Anterior cingulate cortex (tissue), 58 donors: ENCODE measurements around the gene CFAP77.

Source experiments
- DNase-seq, 58 donors: peaks; one replicate each; lab custom pipeline; 2025; lab: John Stamatoyannopoulos, UW

The CFAP77 gene

DNA sequence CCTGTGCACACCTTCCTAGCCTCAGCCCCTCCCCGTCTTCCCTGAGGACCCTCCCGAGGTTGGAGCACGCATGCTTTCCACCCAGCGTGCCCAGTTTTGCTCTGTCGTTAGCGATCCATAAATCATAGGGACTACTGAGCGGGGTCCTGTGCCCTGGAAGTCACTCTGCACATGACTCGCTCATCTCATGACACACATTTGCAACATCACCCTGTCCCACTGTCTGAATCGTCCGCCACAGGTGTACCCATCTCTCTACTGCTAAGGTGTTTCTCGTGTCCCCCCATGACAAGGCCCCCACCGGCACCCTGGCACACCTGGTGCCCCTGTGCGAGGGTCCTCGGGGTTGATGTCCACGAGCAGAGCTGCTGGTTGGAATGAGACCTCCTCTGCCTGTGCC, 103.4 kb downstream of the CFAP77 start:
- DNase-seq: no peak

DNA sequence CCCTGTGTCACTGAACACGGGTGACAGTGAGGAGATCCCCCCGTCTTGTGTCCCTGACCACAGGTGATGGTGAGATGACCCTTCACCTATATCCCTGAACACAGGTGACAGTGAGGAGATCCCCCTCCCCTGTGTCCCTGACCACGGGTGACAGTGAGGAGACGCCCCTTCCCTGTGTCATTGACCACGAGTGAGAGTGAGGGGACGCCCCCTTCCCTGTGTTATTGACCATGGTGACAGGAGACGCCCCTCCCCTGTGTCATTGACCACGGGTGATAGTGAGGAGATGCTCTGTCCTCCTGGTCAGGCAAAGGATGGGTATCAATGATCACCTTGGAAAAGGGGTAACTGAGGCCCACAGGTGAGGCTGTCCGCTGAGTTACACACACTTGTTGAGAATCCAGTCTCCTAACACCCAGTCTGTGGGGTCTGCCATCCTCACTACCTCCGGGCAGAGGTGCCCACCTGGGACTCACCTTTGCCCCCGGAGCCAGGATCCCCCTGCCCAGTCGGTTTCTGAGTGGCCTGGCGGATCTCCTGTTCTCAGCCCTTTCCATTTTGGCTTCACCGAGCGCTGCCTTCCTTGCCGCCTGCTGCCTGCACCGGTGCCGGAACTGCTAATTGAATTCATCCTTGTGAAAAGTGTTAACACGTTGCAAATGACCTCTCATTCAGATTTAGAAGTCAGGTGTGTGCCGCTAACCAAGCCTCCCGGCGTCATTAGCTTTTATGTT, 104.2 kb downstream of the CFAP77 start:
- DNase-seq: no peak

DNA sequence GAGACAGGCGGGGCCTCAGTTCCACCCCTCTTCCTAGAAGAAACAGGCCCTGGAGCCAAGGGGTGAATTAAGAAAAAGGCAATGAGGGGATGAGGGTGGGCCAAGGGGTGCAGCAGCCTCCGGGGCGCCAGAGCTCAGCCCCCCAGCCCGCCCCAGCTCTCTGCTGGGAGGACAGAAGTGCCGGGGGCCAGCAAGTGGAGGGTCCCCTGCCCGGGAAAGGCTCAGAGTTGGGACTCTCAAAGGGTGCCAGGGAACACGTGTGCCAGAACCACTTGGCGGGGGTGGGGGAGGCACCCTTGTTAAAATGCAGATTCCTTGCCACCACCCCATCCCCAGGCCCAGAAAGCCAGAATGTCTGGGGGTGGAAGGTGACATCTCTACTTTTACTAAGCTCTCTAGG, 104.8 kb downstream of the CFAP77 start:
- no peak for DNase-seq

DNA sequence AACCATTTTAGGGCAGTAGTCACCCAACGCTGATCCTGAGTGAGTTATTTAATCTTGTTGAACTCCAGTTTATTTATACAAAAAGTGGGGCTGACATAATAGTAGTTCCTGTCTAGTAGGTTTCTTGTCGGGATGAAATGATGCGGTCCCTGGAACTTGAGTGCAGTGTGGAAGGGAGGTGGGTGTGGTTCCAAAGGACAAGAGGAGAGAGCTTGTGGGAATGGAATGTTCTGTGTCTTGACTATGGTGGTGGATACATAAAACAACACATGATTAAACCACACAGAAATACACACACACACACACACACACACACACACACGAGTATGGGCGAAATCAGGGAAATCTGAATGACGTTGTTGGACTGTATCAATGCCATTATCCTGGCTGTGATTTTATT, 106.3 kb downstream of the CFAP77 start:
- DNase-seq: no peak

DNA sequence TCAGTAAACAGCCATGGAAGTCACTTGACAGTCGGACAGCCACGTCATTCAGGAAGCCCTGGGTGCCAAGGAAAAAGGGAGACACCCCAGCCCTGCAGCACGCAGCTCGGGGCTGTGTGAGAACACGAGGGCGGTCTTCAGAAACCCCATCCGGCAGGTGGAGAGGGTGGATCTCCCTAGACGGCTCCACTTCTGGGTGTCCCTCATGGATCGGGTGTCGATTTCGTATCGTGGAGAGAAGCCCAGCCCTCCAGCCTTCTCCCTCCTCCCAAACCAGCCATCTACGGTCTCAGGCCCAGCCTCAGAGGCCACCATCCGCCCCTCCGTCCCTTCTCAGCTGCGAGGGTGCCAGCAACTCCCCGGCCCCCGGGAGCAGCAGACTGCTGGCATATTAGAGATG, 106.9 kb downstream of the CFAP77 start:
- DNase-seq: no peak

DNA sequence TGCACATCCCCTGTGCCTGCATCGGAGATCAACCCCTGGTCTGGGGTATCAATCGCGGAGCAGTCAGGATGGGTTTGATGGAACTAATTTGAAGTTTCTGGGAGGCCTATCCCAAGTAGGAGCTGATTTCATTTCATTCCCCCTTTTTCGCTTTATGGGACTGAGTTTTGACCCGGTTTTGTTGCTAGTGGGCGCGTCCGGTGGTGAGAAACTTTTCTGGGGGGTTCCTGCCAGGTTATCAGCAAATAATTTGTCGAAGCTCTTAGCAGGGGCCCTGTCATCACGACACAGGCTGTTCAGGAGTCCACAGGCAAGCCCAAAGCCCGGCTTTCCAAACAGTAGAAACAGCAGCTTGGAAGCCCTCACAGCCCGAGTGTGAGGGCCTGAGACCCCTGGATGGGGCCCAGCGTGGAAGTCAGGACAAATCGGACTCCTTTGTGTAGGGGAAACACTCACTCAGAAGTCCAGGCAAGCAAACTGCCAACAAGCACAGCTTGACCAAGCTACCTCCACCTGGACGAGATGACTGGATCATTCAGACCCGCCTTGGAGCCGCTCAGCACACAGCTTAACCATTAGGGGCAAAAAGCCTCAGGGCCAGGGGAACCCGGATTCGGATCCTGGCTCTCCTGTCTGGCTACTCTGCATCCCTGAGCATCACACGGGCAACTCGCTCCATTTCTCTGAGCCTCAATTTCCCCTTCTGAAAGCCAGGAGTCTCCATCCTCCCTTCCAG, 108.0 kb downstream of the CFAP77 start:
- no peak for DNase-seq

DNA sequence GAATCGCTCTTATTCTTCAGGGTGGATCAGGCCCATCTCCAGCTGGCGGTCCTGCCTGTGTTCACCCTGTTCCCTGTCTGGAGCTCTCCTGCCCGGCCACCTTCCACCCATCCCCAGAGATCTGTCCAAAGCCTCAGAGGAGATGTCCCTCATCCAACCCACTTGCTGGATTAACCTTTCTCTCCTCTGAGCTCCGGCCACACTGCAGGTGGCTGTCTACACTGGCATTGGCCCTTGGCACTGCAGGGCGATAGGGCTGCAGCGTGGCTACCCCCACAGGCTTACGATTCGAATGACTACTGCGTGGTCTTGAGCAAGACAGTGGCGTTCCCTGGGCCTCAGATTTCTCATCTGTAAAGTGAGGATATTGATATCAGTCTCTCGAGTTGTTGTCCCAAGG, 108.6 kb downstream of the CFAP77 start:
- DNase-seq: no peak

DNA sequence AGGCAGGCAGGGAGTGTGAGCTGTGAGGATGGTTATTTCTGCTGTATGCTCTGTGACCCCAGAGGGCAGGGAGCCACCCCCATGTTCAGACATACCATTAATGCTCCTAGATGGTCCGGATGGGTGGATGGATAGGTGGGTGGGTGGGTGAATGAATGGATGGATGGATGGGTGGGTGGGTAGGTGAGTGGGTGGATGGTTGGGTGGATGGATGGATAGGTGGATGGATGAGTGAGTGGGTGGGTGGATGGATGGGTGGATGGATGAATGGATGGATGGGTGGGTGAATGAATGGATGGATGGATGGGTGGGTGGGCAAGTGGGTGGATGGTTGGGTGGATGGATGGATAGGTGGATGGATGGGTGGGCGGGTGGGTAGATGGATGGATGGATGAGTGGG, 109.0 kb downstream of the CFAP77 start:
- DNase-seq: no peak

DNA sequence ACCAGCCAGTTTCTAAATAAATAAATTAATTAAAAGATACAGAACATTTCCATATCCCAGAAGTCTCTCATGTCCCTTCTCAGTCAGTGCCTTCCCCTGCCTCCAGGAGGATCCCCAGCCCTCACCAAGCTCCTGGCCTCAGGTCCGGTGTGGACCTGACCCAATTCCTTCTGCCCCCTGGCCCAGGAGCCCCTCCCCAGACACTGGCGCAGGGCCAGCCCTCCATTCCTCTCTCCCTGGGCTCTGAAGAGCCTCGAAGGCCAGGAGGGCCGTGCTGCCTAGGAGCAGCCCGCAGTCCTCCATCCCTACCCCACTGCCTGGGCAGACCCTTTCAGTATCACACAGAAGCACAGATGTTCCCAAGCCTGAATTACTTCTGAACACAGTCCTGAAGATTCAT, 110.6 kb downstream of the CFAP77 start:
- DNase-seq: no peak

DNA sequence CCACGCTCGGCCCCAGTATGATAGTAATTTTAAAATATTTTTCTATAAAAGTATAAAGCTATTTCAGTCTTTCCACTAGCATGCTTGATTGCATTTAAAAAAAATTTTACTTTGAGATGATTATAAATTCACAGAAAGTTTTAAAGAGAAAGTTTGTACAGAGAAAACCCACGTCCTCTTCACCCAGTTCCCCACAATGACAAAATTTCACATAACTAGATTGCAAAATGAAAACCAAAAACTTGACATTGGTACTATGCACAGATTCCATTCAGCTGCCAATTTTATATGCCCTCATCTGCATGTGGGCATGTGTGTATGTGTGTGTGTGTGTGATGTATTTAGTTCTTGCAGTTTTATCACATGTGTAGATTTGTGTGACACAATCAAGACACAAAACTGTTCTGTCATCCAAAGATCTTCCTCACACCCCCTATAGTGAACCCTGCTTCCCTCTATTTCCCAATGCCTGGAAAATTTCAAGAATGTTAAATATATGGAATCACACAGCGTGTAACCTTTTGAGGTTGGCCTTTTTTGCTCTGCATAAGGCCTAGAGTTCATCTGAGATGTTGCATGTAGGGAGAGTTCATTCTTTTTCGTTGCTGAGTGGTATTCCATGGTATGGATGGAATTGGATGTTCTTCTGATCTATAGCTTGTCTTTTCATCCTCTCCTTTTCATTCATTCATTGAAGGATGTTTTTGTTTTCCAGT, 115.5 kb downstream of the CFAP77 start:
- DNase-seq: no peak

DNA sequence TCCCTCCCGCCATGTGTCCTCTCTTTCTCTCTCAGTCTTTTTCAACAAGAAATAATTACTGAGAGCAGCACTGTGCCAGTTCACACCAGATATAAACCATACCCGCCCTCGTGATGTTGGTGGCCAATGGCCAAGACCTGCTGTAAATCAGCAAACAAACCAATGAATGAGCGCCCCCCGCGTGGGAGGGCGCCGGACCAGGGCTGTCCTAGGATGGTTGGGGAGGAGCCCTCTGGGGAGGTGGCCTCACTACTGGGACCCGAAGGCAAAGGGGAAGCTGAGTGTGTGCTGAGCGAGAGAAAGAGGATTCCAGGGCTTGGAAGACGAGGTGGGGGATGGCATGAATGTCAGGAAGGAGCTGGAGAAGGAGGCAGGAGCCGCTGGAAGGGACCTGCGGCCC, 121.2 kb downstream of the CFAP77 start:
- no peak for DNase-seq

DNA sequence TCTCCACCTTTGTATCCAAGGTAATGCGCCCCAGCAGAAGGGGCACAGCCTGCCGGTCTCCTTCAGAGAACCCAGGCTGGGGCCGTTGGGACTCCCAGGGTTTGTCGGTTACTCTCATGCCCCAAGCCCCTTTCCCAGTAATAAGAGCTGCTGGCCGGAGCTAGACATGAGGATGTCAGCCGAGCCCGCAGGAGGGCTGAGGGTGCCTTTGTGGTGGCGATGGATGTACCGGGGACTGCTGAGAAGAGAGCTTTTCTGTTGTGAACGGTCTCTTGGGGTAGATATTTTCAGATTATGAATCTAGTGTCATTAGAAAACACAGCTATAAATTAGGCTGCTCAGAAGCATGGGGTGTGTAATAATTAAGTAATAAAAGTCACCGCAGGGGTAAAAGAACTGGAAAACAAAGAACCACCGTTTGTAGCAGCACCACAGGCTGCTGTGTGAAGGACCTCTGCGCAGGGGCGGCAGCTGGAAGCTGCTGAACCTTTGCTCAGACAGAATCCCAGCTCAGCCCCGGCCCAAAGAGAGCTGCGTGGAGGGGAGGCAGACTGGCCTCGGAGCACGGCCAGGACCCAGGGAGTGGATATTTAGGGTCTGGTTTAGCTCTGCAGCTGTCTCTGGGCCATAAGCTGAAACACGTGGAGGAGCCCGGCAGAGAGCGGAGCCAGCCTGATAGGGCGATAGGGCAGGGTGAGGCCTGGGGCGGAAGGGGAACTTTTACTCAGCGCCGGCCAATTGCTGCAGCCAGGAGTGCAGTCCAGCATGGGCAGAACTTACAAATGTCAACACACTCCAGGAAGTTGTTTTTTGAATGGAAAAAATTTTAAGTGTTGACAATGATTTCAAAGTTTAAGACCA, 121.9 kb downstream of the CFAP77 start:
- DNase-seq: no peak

DNA sequence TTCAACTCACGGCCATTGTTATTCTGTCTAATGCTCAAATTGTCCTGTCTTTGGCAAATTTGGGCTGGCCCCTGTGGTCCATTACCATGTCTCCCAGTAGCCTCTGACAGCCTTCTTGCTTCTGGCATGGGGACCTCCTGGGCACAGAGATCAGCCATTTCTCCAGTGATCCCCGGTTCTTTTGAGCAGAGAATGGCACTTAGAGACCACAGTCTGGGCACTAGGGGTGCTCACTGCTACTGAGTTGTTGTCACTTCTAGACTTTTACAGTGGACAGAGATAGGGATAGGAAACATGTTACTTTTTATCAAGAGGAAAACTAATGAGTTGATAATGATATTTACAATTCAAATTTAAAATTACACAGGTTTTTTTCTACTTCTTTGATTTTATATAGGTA, 124.8 kb downstream of the CFAP77 start:
- DNase-seq: no peak

DNA sequence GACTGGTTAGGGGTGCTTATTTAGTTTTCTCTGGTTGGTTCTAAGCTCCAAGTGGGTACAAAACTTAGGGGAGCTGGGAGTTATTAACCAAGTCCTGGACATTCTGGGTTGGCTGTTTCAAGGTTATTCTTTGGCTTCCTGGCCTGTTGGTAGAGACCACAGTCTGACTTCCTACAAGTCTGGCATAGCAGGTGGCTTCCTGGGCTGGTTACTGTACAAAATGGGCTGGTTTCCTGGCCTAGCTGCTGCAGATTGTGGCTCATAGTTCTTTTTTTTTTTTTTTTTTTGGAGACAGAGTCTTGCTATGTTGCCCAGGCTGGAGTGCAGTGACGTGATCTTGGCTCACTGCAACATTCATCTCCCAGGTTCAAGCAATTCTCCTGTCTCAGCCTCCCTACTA, 126.1 kb downstream of the CFAP77 start:
- no peak for DNase-seq

DNA sequence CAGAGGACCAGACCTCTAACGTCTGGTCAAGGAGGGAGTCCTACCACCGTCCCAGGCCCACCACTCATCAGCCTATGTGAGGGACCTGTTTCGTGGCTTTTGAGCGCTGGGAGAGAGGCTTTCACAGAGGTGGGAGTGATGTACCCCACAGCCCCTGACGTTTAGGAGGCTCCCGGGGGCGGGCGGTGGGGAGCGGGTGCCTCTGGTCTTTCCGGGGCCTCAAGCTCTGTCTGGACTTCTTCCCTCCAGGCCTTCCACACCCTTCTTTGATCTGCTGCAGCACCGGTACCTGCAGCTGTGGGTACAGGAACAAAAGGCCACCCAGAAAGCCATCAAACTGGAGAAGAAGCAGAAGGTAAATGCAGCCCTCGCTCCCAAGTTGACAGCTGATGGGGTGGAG, 127.3 kb downstream of the CFAP77 start:
- no peak for DNase-seq

DNA sequence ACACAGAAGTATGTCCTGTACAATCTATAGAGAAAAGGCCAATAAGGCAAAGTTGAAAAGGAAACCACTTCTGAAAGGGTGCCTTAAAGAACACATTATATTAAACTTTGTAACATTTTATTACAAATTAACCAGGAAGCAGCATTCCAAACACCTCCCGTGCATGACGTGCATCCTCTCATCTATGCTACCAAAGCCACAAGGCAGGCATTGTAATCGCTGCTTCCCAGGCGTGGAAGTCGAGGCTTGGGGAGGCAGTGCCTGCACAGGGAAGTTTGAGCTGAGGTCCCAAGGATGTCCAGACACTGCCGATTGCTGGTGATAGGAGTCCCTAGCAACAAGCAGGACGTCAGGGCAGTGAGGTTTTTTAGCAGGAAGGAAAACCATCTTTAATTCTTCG, 128.1 kb downstream of the CFAP77 start:
- no peak for DNase-seq

DNA sequence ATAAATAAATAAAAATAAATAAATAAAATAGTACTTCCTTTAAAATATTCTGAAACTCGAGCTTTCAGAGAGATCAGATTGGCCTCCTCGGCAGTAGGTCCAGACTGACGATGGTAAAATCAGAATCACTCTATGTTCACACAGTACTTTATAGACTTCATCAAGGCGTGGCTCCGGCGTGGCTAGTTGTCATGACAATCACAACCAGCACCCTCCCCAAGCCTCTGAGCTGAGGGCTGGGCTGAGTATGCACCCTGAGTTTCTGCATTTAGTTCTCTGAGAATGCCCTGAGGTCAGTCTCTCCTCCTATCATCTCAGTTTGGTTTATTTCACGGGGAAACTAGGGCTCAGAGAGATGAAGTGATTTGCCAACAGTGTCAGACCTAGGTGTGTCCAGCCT, 129.1 kb downstream of the CFAP77 start:
- DNase-seq: no peak

DNA sequence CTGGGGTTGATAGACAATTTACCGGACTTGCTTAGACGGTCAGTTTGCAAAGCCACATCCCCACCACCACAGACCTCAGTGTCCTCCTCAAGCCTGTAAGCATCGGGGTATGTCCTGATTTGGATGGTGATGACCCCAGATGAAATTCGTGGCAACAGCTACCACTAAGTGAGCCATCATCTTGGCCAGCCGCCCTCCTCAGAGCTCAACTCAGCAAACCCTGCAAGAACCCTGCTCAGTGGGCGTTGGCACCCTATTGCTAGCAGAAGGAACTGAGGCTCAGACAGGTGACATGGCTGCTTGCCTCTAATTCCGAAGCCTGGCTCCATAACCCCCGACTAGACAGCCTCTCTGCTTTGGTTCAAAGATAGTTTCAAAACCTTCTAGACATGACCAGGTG, 131.0 kb downstream of the CFAP77 start:
- no peak for DNase-seq

DNA sequence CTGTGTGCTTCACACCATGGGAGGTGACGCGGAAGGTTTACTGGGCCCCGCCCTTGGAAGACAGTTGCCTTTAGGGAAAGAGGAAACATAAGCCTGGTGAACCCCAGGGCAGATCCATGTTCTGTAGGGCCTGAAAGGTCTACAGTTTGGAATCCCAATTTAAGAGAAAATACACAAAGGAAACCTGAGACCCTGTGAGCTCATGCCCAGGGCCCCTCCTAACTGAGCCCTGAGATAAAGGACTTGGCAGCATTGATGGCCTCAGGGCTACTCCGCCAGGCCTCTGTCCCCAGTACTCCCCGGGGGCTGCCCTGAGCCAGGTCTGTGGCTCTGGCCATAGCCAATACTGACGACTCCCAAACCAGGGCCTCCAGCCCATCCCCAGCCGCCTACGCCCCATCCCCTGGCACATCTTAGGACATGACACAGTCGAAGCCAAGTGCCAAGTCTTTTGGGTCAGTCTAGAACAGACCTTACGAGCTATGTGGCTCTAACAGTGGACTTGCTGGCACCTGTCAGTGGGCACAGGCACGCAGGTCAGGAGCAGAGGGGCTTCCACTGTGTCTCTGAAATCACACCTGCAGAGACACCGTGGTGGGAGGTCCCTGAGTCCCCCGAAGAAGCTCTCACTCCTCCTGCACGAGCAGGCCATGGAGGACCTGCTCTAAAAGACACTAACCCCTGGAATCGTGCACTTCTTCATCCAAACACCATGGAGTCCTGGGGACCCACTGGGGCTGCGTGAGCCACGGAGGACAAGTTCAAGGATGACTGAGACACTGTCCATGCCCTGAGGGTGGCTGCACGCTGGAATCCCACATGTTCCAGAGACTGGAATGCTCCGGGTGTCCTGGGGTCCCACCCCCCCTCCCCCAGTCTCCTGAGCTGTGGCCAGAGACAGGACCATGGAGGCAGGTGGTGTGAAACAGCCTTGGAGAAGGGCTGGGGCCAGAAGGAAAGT, 132.1 kb downstream of the CFAP77 start:
- no peak for DNase-seq

DNA sequence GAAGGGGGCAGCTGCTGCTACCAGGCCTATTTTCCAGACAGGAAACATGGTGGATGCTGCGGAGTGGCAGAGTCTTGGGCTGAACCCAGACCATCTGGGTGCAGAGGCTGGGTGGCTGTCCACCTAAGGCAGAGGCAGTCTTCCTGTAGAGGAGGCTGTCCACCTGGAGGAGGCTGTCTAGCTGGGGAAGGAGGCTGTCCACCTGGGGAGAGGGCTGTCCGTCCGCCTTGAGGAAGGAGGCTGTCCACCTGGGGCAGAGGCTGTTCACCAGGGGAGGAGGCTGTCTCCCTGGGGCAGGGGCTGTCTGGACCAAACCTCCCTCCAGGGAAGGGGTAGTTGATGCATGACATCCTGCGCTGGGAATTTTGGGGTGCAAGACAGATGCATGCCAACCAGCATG, 133.2 kb downstream of the CFAP77 start:
- DNase-seq: no peak
